ENCODE results near the gene GPR141. TPM values are rescaled to one million over a fixed set of nuclear protein-coding genes. Genes with fewer than 3 reads are reported as not detected.

Gene GPR141
- total RNA-seq, 2 experiments from 2014 or later = not detected

DNA sequence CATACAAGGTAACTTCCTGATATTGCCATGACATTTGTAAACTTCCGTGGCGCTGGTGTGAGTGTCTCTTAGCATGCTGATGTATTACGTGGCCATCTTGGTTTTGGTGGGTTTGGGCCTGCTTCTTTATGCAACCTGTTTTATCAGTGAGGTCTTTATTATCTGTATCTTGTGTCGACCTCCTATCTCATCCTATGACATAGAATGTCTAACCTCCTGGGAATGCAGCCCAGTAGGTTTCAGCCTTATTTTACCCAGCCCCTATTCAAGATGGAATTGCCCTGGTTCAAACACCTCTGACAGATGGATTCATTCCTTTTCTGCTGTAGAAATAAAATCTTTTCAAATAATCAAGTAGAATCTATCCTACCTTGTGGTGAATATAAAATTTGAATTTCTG is 23.0 kb upstream of the GPR141 start:
- no peak overlapping the region for H3K4me3 ChIP-seq (ENCODE audit: low read depth, low read length, poor library complexity, severe bottlenecking)
- no peaks in the 10 kb centered on the region for H3K9me2 ChIP-seq (ENCODE audit: insufficient read depth, low read length)
- H3K36me3 ChIP-seq (ENCODE audit: insufficient read depth, low read length) = no peaks in the 10 kb centered on the region
- no peak overlapping the region for H3K27ac ChIP-seq (ENCODE audit: low read depth, low read length, poor library complexity, severe bottlenecking)
- no peaks in the 10 kb centered on the region for H3K4me1 ChIP-seq (ENCODE audit: insufficient read depth, low read length, poor library complexity, severe bottlenecking)
- H3K79me2 ChIP-seq (ENCODE audit: insufficient read depth, low read depth, low read length) = no peaks in the 10 kb centered on the region
- no TSS peak for BruUV-seq (replicated peaks)
- POLR2A ChIA-PET = no interaction called here
- no peak for DNase-seq (ENCODE audit: low spot score)
- H3K9me3 ChIP-seq (ENCODE audit: low read length) = no peaks in the 10 kb centered on the region
- H2AFZ ChIP-seq (ENCODE audit: low read length) = no peak overlapping the region
- intact Hi-C loops (cut with micrococcal nuclease; ENCODE audit: unreplicated experiment) = no loop called here
- TF ChIP-seq EZH2phosphoT487 (IDR thresholded peaks at IDR 0.05; ENCODE audit: borderline replicate concordance, low read depth, low read length) = no peak
- TF ChIP-seq, protein P1, sequence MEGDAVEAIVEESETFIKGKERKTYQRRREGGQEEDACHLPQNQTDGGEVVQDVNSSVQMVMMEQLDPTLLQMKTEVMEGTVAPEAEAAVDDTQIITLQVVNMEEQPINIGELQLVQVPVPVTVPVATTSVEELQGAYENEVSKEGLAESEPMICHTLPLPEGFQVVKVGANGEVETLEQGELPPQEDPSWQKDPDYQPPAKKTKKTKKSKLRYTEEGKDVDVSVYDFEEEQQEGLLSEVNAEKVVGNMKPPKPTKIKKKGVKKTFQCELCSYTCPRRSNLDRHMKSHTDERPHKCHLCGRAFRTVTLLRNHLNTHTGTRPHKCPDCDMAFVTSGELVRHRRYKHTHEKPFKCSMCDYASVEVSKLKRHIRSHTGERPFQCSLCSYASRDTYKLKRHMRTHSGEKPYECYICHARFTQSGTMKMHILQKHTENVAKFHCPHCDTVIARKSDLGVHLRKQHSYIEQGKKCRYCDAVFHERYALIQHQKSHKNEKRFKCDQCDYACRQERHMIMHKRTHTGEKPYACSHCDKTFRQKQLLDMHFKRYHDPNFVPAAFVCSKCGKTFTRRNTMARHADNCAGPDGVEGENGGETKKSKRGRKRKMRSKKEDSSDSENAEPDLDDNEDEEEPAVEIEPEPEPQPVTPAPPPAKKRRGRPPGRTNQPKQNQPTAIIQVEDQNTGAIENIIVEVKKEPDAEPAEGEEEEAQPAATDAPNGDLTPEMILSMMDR (conservative IDR thresholded peaks at IDR 0.05; ENCODE audit: low read length) = no peak
- no peaks in the 10 kb centered on the region for H4K20me1 ChIP-seq (ENCODE audit: insufficient read depth, low read length)
- CTCF ChIA-PET (ENCODE audit: unreplicated experiment) = no interaction called here
- H3K4me2 ChIP-seq (ENCODE audit: low read length) = no peak overlapping the region

GRCh38 chr7:37663693-37664092 is 19.9 kb upstream of the GPR141 start:
- intact Hi-C loops (cut with micrococcal nuclease; ENCODE audit: unreplicated experiment) = no loop called here
- H3K36me3 ChIP-seq (ENCODE audit: insufficient read depth, low read length) = no peaks in the 10 kb centered on the region
- H3K9me2 ChIP-seq (ENCODE audit: insufficient read depth, low read length) = no peaks in the 10 kb centered on the region
- CTCF ChIA-PET (ENCODE audit: unreplicated experiment) = no interaction called here
- H3K4me1 ChIP-seq (ENCODE audit: insufficient read depth, low read length, poor library complexity, severe bottlenecking) = no peaks in the 10 kb centered on the region
- TF ChIP-seq EZH2phosphoT487 (IDR thresholded peaks at IDR 0.05; ENCODE audit: borderline replicate concordance, low read depth, low read length) = no peak
- TF ChIP-seq, protein P1 (conservative IDR thresholded peaks at IDR 0.05; ENCODE audit: low read length) = no peak
- no peaks in the 10 kb centered on the region for H3K9me3 ChIP-seq (ENCODE audit: low read length)
- H3K4me2 ChIP-seq (ENCODE audit: low read length) = no peak overlapping the region
- no TSS peak for BruUV-seq (replicated peaks)
- no peak for DNase-seq (ENCODE audit: low spot score)
- H3K79me2 ChIP-seq (ENCODE audit: insufficient read depth, low read depth, low read length) = no peaks in the 10 kb centered on the region
- no peaks in the 10 kb centered on the region for H4K20me1 ChIP-seq (ENCODE audit: insufficient read depth, low read length)
- POLR2A ChIA-PET = no interaction called here
- H3K27ac ChIP-seq (ENCODE audit: low read depth, low read length, poor library complexity, severe bottlenecking) = no peak overlapping the region
- H2AFZ ChIP-seq (ENCODE audit: low read length) = no peak overlapping the region
- H3K4me3 ChIP-seq (ENCODE audit: low read depth, low read length, poor library complexity, severe bottlenecking) = no peak overlapping the region

DNA sequence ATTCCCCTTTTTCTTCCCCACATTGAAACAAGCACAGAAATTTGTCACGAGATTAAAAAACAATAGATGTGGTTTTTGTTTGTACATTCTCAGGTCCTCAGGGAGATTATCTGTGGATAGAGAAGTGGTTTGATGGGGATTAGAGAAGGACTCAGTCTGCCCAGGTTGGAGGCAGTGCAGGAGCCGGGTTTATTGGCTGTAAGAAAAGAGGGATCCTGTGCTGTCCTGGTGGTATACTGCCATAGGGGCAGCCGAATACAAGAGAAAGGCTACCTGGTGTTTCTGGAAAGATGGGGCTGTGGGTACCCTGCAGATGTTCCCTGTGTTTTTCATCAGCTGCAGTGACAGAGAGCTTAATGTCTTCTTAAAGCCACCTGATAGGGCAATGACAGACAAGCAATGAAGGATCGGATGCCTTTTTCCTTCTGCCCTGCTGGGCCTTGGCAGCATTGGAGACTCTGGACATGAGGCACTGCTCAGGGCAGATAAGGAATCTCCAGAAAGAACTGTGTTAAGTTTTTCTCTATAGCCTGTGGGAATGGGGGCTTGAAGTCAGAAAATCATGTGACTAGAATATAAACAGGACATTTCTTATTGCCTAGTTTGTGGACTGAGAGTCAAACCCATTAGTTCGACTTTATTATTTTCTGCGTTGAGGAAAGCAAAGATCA is 18.1 kb upstream of the GPR141 start:
- H4K20me1 ChIP-seq (ENCODE audit: insufficient read depth, low read length) = no peaks in the 10 kb centered on the region
- H3K9me3 ChIP-seq (ENCODE audit: low read length) = no peaks in the 10 kb centered on the region
- DNase-seq (ENCODE audit: low spot score) = no peak
- H3K27ac ChIP-seq (ENCODE audit: low read depth, low read length, poor library complexity, severe bottlenecking) = no peak overlapping the region
- H3K9me2 ChIP-seq (ENCODE audit: insufficient read depth, low read length) = no peaks in the 10 kb centered on the region
- no peaks in the 10 kb centered on the region for H3K79me2 ChIP-seq (ENCODE audit: insufficient read depth, low read depth, low read length)
- POLR2A ChIA-PET = interaction anchor here (0.7 kb wide), 1 partner anchor 154 kb away, joined by 3 read pairs; no protein-coding TSS in a partner anchor
- no peaks in the 10 kb centered on the region for H3K4me1 ChIP-seq (ENCODE audit: insufficient read depth, low read length, poor library complexity, severe bottlenecking)
- intact Hi-C loops (cut with micrococcal nuclease; ENCODE audit: unreplicated experiment) = no loop called here
- TF ChIP-seq, protein P1 (conservative IDR thresholded peaks at IDR 0.05; ENCODE audit: low read length) = no peak
- TF ChIP-seq EZH2phosphoT487 (IDR thresholded peaks at IDR 0.05; ENCODE audit: borderline replicate concordance, low read depth, low read length) = no peak
- H3K4me2 ChIP-seq (ENCODE audit: low read length) = no peak overlapping the region
- CTCF ChIA-PET (ENCODE audit: unreplicated experiment) = no interaction called here
- no peaks in the 10 kb centered on the region for H3K36me3 ChIP-seq (ENCODE audit: insufficient read depth, low read length)
- no TSS peak for BruUV-seq (replicated peaks)
- H2AFZ ChIP-seq (ENCODE audit: low read length) = no peak overlapping the region
- H3K4me3 ChIP-seq (ENCODE audit: low read depth, low read length, poor library complexity, severe bottlenecking) = no peak overlapping the region
